ENCODE data around the gene TSHR.

DNA sequence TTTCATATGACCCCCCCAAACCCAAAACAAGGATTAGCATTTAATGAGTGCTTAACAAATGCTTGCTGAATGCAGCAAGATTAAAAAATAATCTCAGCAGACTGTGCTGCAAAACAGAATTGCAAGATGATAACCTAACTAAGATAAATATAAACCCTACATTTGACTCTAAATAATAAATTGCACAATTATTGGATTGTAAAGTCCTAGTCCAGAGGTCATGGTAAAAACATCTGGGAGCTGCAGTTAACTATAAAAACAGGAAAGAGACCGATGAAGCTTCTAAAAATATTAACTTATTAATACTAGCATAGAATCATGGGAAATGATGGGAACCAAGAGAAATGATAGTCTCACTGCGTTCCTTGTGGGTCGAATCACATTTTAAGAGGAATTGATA, 37.2 kb downstream of the TSHR start:
- no peak for TF ChIP-seq POLR2AphosphoS5 (IDR thresholded peaks at IDR 0.05)
- TF ChIP-seq, protein P1, sequence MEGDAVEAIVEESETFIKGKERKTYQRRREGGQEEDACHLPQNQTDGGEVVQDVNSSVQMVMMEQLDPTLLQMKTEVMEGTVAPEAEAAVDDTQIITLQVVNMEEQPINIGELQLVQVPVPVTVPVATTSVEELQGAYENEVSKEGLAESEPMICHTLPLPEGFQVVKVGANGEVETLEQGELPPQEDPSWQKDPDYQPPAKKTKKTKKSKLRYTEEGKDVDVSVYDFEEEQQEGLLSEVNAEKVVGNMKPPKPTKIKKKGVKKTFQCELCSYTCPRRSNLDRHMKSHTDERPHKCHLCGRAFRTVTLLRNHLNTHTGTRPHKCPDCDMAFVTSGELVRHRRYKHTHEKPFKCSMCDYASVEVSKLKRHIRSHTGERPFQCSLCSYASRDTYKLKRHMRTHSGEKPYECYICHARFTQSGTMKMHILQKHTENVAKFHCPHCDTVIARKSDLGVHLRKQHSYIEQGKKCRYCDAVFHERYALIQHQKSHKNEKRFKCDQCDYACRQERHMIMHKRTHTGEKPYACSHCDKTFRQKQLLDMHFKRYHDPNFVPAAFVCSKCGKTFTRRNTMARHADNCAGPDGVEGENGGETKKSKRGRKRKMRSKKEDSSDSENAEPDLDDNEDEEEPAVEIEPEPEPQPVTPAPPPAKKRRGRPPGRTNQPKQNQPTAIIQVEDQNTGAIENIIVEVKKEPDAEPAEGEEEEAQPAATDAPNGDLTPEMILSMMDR (IDR thresholded peaks at IDR 0.05), result no peak
